K562 (cell line): ENCODE data around the gene ABAT.

ENCODE experiments used
- BDP1 ChIP-seq: IDR thresholded peaks from 3 replicates; pipeline ENCODE4 v1.6.1; 2011; ENCODE audit not compliant: insufficient read length, insufficient read depth
- C11orf30 ChIP-seq: fragments of 450-650 bp; IDR thresholded peaks from 2 replicates; pipeline ENCODE4 v1.6.1; 2016; ENCODE audit warnings: low read depth, mild to moderate bottlenecking
- CBX5 ChIP-seq: IDR thresholded peaks from 2 replicates; pipeline ENCODE4 v1.6.1; 2014; ENCODE audit warnings: low read depth, borderline replicate concordance
- CTCF ChIP-seq, 3 experiments: IDR thresholded peaks in 2 of 3; conservative IDR thresholded peaks in 1 of 3; 2 replicates each; pipeline ENCODE4 v1.5.1; 2011 to 2012; ENCODE audit warnings: low read length in 3 of 3, mild to moderate bottlenecking in 3 of 3, control low read depth in 2 of 3, improper control_type of control experiment in 1 of 3, inconsistent platforms in 1 of 3, low read depth in 1 of 3, mixed read lengths in 1 of 3, moderate library complexity in 1 of 3; ENCODE audit not compliant: insufficient read depth in 2 of 3
- ELF4 ChIP-seq: fragments of 450-650 bp; formaldehyde crosslinking; IDR thresholded peaks from 2 replicates; pipeline ENCODE4 v1.4.0; 2022; ENCODE audit warnings: missing genetic modification characterization
- RBM39 ChIP-seq: fragments of 200-400 bp; formaldehyde crosslinking; optimal IDR thresholded peaks from 2 replicates; pipeline ENCODE3; 2018; ENCODE audit warnings: low read depth, low read length
- RNF219 ChIP-seq: fragments of 250-450 bp; sonication (Bioruptor Pico); IDR thresholded peaks from 2 replicates; pipeline ENCODE4 v1.5.0; 2022; ENCODE audit warnings: mild to moderate bottlenecking
- SMAD4 ChIP-seq: fragments of 250-450 bp; sonication (Bioruptor Pico); conservative IDR thresholded peaks from 2 replicates; pipeline ENCODE4 v1.8.0; 2021; ENCODE audit warnings: inconsistent platforms, mild to moderate bottlenecking, moderate library complexity
- SMARCC2 ChIP-seq: fragments of 450-650 bp; IDR thresholded peaks from 2 replicates; pipeline ENCODE4 v1.6.1; 2017; ENCODE audit warnings: antibody characterized with exemption, moderate library complexity, mild to moderate bottlenecking, low read depth
- ZNF263 ChIP-seq: sonication (generic); formaldehyde crosslinking; IDR thresholded peaks from 2 replicates; pipeline ENCODE4 v1.8.0; 2022; ENCODE audit warnings: mild to moderate bottlenecking, missing genetic modification reagents, borderline replicate concordance
- ZNF407 ChIP-seq: fragments of 450-650 bp; IDR thresholded peaks from 2 replicates; pipeline ENCODE4 v1.6.1; 2016; ENCODE audit warnings: low read depth
- ZNF644 ChIP-seq: fragments of 200-800 bp; sonication (Bioruptor generic); IDR thresholded peaks from 2 replicates; pipeline ENCODE4 v1.6.1; 2016; ENCODE audit warnings: low read depth, missing genetic modification characterization, missing compliant biosample characterization

GRCh38 chr16:8648877-8649276 is 25.5 kb upstream of the ABAT start:
- TF ChIP-seq ZNF644 (tag) (no peak), RBM39 (no peak), ELF4 (CRISPR knock-in tag) (no peak), RNF219 (no peak), C11orf30 (no peak), BDP1 (no peak), ZNF263 (CRISPR knock-in tag) (no peak), SMAD4 (CRISPR knock-in tag) (no peak), CBX5 (no peak), CTCF (IDR thresholded peaks at IDR 0.05 in 2 of 3, conservative IDR thresholded peaks at IDR 0.05 in 1 of 3; ENCODE audit: insufficient read depth in 2 of 3, low read depth in 1 of 3, low read length in 3 of 3) (no peak), SMARCC2 (no peak), ZNF407 (no peak)
